ENCODE results near the gene KIF12.

Gene KIF12

GRCh38 chr9:114121227-114122135 is 22.4 kb upstream of the KIF12 start:
- no peak overlapping the region for H2BK15ac ChIP-seq (replicated peaks; ENCODE audit: low read depth)
- no peak overlapping the region for H3K56ac ChIP-seq (ENCODE audit: low read length)
- H3K36me3 ChIP-seq (ENCODE audit: control insufficient read depth, insufficient read depth, low read length) = no peaks in the 10 kb centered on the region
- no CpG with 5 or more reads among the region's 16 CpGs for WGBS (ENCODE audit: extremely low coverage, insufficient coverage, low lambda C conversion rate)
- no peak overlapping the region for H2BK5ac ChIP-seq (ENCODE audit: low read length)
- no peak overlapping the region for H2BK120ac ChIP-seq (ENCODE audit: low read depth, low read length)
- H3K4me3 ChIP-seq (ENCODE audit: low read length) = no peak overlapping the region
- no peaks in the 10 kb centered on the region for H3K79me1 ChIP-seq (ENCODE audit: low read length)
- H4K5ac ChIP-seq (ENCODE audit: low read length) = no peak overlapping the region
- no peaks in the 10 kb centered on the region for H3K4me1 ChIP-seq (ENCODE audit: control insufficient read depth, low read depth, low read length)
- DNase-seq = no peak
- no peak overlapping the region for H4K8ac ChIP-seq (ENCODE audit: low read depth, low read length)
- H3K4me2 ChIP-seq (ENCODE audit: low read length) = no peak overlapping the region
- H3K79me2 ChIP-seq (ENCODE audit: control insufficient read depth, insufficient read depth, low read length) = no peaks in the 10 kb centered on the region
- no peak overlapping the region for H3K4ac ChIP-seq (ENCODE audit: low read depth, low read length)
- no peak overlapping the region for H3K9ac ChIP-seq (ENCODE audit: low read length)
- no peaks in the 10 kb centered on the region for H3K27me3 ChIP-seq (ENCODE audit: insufficient read depth, low read length, poor library complexity)
- H3K27ac ChIP-seq (ENCODE audit: low read depth, low read length) = no peak overlapping the region
- no peak overlapping the region for H3K23ac ChIP-seq (ENCODE audit: low read length)
- no peak overlapping the region for H2AK5ac ChIP-seq (ENCODE audit: low read length)
- H3K18ac ChIP-seq (ENCODE audit: low read length) = no peak overlapping the region

GRCh38 chr9:114120192-114121014 is 21.3 kb upstream of the KIF12 start:
- Histone ChIP-seq H3K79me2 (ENCODE audit: control insufficient read depth, insufficient read depth, low read length) (no peaks in the 10 kb centered on the region), H3K9ac (ENCODE audit: low read length) (no peak overlapping the region), H3K4me1 (ENCODE audit: control insufficient read depth, low read depth, low read length) (no peaks in the 10 kb centered on the region), H2BK120ac (ENCODE audit: low read depth, low read length) (no peak overlapping the region), H2BK5ac (ENCODE audit: low read length) (no peak overlapping the region), H3K4me3 (ENCODE audit: low read length) (no peak overlapping the region), H3K27me3 (ENCODE audit: insufficient read depth, low read length, poor library complexity) (no peaks in the 10 kb centered on the region), H3K18ac (ENCODE audit: low read length) (no peak overlapping the region), H3K79me1 (ENCODE audit: low read length) (no peaks in the 10 kb centered on the region), H2AK5ac (ENCODE audit: low read length) (no peak overlapping the region), H3K4me2 (ENCODE audit: low read length) (no peak overlapping the region), H4K5ac (ENCODE audit: low read length) (no peak overlapping the region), H3K56ac (ENCODE audit: low read length) (no peak overlapping the region), H4K8ac (ENCODE audit: low read depth, low read length) (no peak overlapping the region), H3K36me3 (ENCODE audit: control insufficient read depth, insufficient read depth, low read length) (no peaks in the 10 kb centered on the region), H3K4ac (ENCODE audit: low read depth, low read length) (no peak overlapping the region), H3K27ac (ENCODE audit: low read depth, low read length) (no peak overlapping the region), H2BK15ac (replicated peaks; ENCODE audit: low read depth) (no peak overlapping the region), H3K23ac (ENCODE audit: low read length) (no peak overlapping the region)
- no peak for DNase-seq
- WGBS (ENCODE audit: extremely low coverage, insufficient coverage, low lambda C conversion rate) = no CpG with 5 or more reads among the region's 4 CpGs

GRCh38 chr9:114119242-114120191 is 20.4 kb upstream of the KIF12 start:
- no peak overlapping the region for H4K8ac ChIP-seq (ENCODE audit: low read depth, low read length)
- no peaks in the 10 kb centered on the region for H3K4me1 ChIP-seq (ENCODE audit: control insufficient read depth, low read depth, low read length)
- no peak overlapping the region for H4K5ac ChIP-seq (ENCODE audit: low read length)
- no peak overlapping the region for H3K23ac ChIP-seq (ENCODE audit: low read length)
- DNase-seq = no peak
- no peak overlapping the region for H3K4me2 ChIP-seq (ENCODE audit: low read length)
- no peak overlapping the region for H2BK120ac ChIP-seq (ENCODE audit: low read depth, low read length)
- no CpG with 5 or more reads among the region's 9 CpGs for WGBS (ENCODE audit: extremely low coverage, insufficient coverage, low lambda C conversion rate)
- no peak overlapping the region for H2AK5ac ChIP-seq (ENCODE audit: low read length)
- H3K4me3 ChIP-seq (ENCODE audit: low read length) = no peak overlapping the region
- H2BK5ac ChIP-seq (ENCODE audit: low read length) = no peak overlapping the region
- H3K18ac ChIP-seq (ENCODE audit: low read length) = no peak overlapping the region
- no peaks in the 10 kb centered on the region for H3K27me3 ChIP-seq (ENCODE audit: insufficient read depth, low read length, poor library complexity)
- no peaks in the 10 kb centered on the region for H3K79me2 ChIP-seq (ENCODE audit: control insufficient read depth, insufficient read depth, low read length)
- H3K4ac ChIP-seq (ENCODE audit: low read depth, low read length) = no peak overlapping the region
- no peaks in the 10 kb centered on the region for H3K79me1 ChIP-seq (ENCODE audit: low read length)
- H3K27ac ChIP-seq (ENCODE audit: low read depth, low read length) = no peak overlapping the region
- H3K36me3 ChIP-seq (ENCODE audit: control insufficient read depth, insufficient read depth, low read length) = no peaks in the 10 kb centered on the region
- H3K9ac ChIP-seq (ENCODE audit: low read length) = no peak overlapping the region
- H3K56ac ChIP-seq (ENCODE audit: low read length) = no peak overlapping the region
- no peak overlapping the region for H2BK15ac ChIP-seq (replicated peaks; ENCODE audit: low read depth)

GRCh38 chr9:114117996-114118830 is 19.1 kb upstream of the KIF12 start:
- Histone ChIP-seq H3K36me3 (ENCODE audit: control insufficient read depth, insufficient read depth, low read length) (no peaks in the 10 kb centered on the region), H4K8ac (ENCODE audit: low read depth, low read length) (no peak overlapping the region), H4K5ac (ENCODE audit: low read length) (no peak overlapping the region), H2BK15ac (replicated peaks; ENCODE audit: low read depth) (no peak overlapping the region), H3K27ac (ENCODE audit: low read depth, low read length) (no peak overlapping the region), H3K23ac (ENCODE audit: low read length) (no peak overlapping the region), H3K27me3 (ENCODE audit: insufficient read depth, low read length, poor library complexity) (no peaks in the 10 kb centered on the region), H3K79me2 (ENCODE audit: control insufficient read depth, insufficient read depth, low read length) (no peaks in the 10 kb centered on the region), H2AK5ac (ENCODE audit: low read length) (no peak overlapping the region), H3K18ac (ENCODE audit: low read length) (no peak overlapping the region), H3K4me2 (ENCODE audit: low read length) (no peak overlapping the region), H3K4me1 (ENCODE audit: control insufficient read depth, low read depth, low read length) (no peaks in the 10 kb centered on the region), H3K9ac (ENCODE audit: low read length) (no peak overlapping the region), H2BK5ac (ENCODE audit: low read length) (no peak overlapping the region), H3K56ac (ENCODE audit: low read length) (no peak overlapping the region), H3K79me1 (ENCODE audit: low read length) (no peaks in the 10 kb centered on the region), H2BK120ac (ENCODE audit: low read depth, low read length) (no peak overlapping the region), H3K4me3 (ENCODE audit: low read length) (no peak overlapping the region), H3K4ac (ENCODE audit: low read depth, low read length) (no peak overlapping the region)
- no peak for DNase-seq
- no CpG with 5 or more reads among the region's 21 CpGs for WGBS (ENCODE audit: extremely low coverage, insufficient coverage, low lambda C conversion rate)

- no peak overlapping the region for H3K4ac ChIP-seq (ENCODE audit: low read depth, low read length)
- no peak overlapping the region for H3K4me2 ChIP-seq (ENCODE audit: low read length)
- H2BK15ac ChIP-seq (replicated peaks; ENCODE audit: low read depth) = no peak overlapping the region
- H3K4me1 ChIP-seq (ENCODE audit: control insufficient read depth, low read depth, low read length) = no peaks in the 10 kb centered on the region
- no peaks in the 10 kb centered on the region for H3K36me3 ChIP-seq (ENCODE audit: control insufficient read depth, insufficient read depth, low read length)
- no peak overlapping the region for H3K9ac ChIP-seq (ENCODE audit: low read length)
- no peak for DNase-seq
- H4K5ac ChIP-seq (ENCODE audit: low read length) = no peak overlapping the region
- no peaks in the 10 kb centered on the region for H3K79me1 ChIP-seq (ENCODE audit: low read length)
- no peak overlapping the region for H3K27ac ChIP-seq (ENCODE audit: low read depth, low read length)
- no peaks in the 10 kb centered on the region for H3K27me3 ChIP-seq (ENCODE audit: insufficient read depth, low read length, poor library complexity)
- no peak overlapping the region for H3K4me3 ChIP-seq (ENCODE audit: low read length)
- no peak overlapping the region for H3K56ac ChIP-seq (ENCODE audit: low read length)
- no peaks in the 10 kb centered on the region for H3K79me2 ChIP-seq (ENCODE audit: control insufficient read depth, insufficient read depth, low read length)
- no peak overlapping the region for H3K23ac ChIP-seq (ENCODE audit: low read length)
- H4K8ac ChIP-seq (ENCODE audit: low read depth, low read length) = no peak overlapping the region
- H2AK5ac ChIP-seq (ENCODE audit: low read length) = no peak overlapping the region
- no peak overlapping the region for H3K18ac ChIP-seq (ENCODE audit: low read length)
- no peak overlapping the region for H2BK5ac ChIP-seq (ENCODE audit: low read length)
- H2BK120ac ChIP-seq (ENCODE audit: low read depth, low read length) = no peak overlapping the region
- WGBS (ENCODE audit: extremely low coverage, insufficient coverage, low lambda C conversion rate) = no CpG with 5 or more reads among the region's 7 CpGs
Measured at GRCh38 chr9:114117614-114117995, 18.5 kb upstream of the KIF12 start.

All from mesendoderm (in vitro differentiated cells).